Heart left ventricle (tissue), 13 donors: ENCODE results near the gene SETD3.

Source experiments
- CTCF ChIP-seq, 12 donors: fragments of 200-600 bp; sonication (generic) in 4 of 12; IDR thresholded peaks; one replicate each; pipeline versions ENCODE4 v1.5.0 to v1.8.0; 2018 to 2022; ENCODE audit warnings: antibody characterized with exemption in 12 of 12, mild to moderate bottlenecking in 5 of 12
- POLR2A ChIP-seq, 2 donors: fragments of 450-650 bp; IDR thresholded peaks; one replicate each; pipeline ENCODE4 v1.6.1; 2017; ENCODE audit warnings: antibody characterized with exemption in 2 of 2, mild to moderate bottlenecking in 2 of 2, moderate library complexity in 2 of 2
- donor health status: ischemic (EF 13 %, LVEDD 7.1; RV severe dilation, severe dysfunction).
- donor health status: DM: no; HTN: yes; CAD: no.
- donor health status: DM: no; HTN: no; CAD: no.
- donor health status: ischemic (EF 25% LVEDD 6.9; RV normal size, moderate dysfunction).
- donor health status: ischemic (EF 25% LVEDD 5.7; RV mildly dilated, moderate dysfunction).
- donor health status: ischemic (EF 35%, LVEDD 5.7; RV mildly dilated, moderate dysfunction).
- donor health status: nonischemic (EF 11% LVEDD 7.7; RV severe dilation, severe dysfunction).
- donor health status: DM: yes; HTN: yes; CAD: no.
- donor health status: PGD.
- donor health status: ischemic (EF 29% LVEDD 5.4; RV normal size, mild dysfunction).
- donor health status: nonischemic (EF 23%, LVEDD 6.1; RV moderate dilation, normal function).

GRCh38 chr14:99466758-99467157 lies 13.9 kb downstream of the SETD3 start:
- TF ChIP-seq CTCF (IDR thresholded peaks at IDR 0.05) (no peak), POLR2A (IDR thresholded peaks at IDR 0.05) (no peak)
